HG03139 (cell line): ENCODE data around the gene CRCP.
A peak's percentile ranks its signal among the peaks of the same experiment; 100 is the strongest.
"Not testable (repeated sequence)": the region's sequence is repeated elsewhere in the genome, so short reads cannot be mapped to it uniquely, and the experiment has no call there.

Experiments
- ATAC-seq: cut with Tn5 transposase; IDR thresholded peaks from one replicate; pipeline ENCODE4 v1.9.1; 2021; ENCODE audit not compliant: unreplicated experiment

The CRCP gene

DNA sequence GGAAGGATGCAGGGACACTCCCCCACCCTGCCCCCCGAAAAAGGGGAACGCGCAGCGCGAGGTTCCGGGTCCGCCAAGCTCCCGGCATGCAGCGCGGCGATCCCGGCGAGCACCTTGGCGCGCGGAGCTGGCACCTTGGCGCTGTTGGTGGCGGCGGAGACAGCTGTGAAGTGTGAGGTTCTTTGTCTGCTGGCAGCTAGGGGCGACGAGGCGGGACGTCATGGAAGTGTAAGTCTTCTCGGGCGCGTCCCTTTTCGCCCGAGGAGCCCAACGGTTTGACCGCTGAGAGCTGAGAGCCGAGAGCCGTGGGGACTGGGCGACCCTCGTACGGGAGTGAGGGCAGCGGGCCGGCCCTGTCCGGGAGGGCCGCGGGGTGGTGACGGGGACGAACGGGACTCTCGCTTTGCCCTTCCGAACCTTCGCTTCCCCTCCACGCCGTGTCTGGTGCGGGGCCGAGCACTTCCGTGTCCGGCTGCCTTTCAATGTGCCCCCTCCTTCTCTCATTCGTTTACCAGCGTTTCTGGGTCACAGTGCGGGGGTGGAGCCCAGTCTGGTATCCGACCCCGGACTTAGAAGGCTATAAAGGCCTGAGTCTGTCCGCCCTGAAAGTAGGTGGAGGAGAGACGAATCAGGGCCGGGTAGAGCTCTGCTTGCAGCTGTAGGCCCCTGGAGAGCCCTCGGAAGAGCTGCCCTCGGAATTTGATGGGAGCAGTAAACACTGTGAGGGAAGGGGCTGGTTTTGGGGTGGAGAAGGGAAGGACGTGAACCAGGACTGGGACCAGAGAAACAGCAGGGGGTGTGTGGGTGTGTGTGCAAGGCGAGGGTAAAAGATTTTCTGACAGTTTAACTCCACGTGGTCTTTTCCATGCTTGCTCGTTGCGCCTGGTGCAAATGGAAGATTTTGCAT is at the start of gene CRCP:
Gene CRCP (plus strand): TSS at position 105 of the 907 bp plus-strand sequence. CDS start 116 bp downstream, at position 221.
- peak; percentile 92 for ATAC-seq

DNA sequence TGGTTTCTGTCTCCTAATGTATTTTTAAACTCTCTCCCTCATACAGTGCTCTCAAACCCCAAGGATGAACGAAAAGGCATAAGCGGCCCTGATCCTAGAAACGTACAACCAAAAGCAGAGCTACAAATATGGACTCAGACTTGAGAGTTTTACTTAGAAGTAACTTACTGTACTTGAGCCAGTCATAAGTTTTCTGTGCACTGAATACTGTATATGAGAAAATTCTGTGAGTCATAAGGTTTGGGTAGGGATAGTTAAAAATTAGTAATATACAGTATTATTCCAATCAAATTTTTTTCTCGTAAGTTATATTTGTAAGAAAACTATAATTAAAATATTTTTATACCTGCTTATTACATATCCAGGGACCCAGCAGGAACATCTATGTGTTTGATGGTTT is 44.9 kb upstream of the CRCP start:
- no peak for ATAC-seq

DNA sequence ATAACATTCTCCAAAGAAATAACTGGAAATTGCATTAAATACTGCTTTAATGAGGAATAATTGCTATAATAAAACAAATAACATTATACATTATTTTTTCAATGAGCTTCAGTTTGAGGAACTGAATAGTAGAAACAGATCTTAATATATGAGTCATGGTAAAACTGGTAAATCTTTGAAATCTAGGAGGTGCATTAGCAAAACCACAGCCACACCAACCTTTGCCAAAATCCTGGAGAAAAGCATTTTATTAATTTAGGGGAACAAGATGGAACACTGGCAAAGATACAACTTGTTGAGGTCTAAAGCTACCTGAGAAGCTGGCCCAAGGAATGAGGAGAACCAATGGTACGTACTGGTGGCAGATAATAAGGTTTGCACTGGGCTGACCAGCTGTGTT is 44.4 kb upstream of the CRCP start:
- ATAC-seq = no peak

DNA sequence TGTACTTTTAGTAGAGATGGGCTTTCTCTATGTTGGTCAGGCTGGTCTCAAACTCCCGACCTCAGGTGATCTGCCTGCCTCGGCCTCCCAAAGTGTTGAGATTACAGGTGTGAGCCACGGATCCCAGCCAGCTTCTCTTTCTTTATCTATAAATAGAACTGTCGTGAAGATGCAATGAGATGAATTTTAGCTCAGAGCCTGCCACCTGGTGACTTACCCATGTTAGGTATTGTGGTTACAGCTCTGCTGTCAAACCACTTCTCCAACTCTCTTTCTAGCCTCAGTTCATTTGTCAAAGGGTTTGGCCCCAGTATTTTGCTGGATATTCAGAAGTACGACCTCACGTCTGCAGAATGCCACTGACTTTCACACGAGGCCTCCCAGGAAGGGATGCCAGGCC is 42.4 kb upstream of the CRCP start:
- not testable (repeated sequence) for ATAC-seq

DNA sequence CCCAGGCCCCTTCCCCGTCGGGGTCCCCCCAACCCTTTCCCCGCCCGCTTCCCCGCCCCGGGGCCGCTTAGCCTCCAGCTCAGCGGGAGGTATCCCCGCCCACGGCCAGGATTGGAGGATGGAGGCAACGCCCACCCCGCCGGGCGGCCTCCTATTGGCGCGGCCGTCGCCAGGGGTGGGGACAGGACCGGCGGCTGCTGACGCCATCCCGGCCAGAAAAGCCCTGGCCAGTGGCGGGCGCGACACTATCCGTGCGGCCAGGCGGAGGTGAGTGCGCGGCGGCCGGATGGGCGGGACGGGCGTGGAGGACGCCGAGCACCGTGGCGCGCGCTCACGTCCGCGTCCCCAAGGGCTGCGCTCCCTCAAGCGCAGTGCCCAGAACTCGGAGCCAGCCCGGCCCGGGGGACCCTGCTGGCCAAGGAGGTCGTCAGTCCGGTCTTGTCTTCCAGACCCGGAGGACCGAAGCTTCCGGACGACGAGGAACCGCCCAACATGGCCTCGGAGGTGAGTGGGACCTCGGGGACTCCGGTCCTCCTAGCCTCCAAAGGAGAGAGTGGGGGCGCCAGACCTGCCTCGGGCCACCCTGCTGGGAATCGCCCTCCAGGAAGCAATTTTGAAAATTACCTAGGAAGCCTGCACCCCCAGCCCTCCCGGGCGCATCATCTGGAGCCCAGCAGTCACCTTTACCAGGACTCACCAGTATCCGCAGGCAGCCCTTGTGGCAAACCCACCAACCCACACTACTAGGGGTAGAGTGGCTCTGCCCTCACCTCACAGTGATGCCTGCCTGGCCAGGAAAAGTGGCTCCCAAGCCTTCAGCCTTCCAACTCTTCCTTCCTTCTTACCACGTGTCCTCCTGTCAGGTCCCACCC is 38.8 kb upstream of the CRCP start, which contains the start of gene ASL:
Gene ASL (plus strand): TSS at position 230 of the 872 bp plus-strand sequence. CDS start 263 bp downstream, at position 493.
- ATAC-seq = peak; percentile 97

DNA sequence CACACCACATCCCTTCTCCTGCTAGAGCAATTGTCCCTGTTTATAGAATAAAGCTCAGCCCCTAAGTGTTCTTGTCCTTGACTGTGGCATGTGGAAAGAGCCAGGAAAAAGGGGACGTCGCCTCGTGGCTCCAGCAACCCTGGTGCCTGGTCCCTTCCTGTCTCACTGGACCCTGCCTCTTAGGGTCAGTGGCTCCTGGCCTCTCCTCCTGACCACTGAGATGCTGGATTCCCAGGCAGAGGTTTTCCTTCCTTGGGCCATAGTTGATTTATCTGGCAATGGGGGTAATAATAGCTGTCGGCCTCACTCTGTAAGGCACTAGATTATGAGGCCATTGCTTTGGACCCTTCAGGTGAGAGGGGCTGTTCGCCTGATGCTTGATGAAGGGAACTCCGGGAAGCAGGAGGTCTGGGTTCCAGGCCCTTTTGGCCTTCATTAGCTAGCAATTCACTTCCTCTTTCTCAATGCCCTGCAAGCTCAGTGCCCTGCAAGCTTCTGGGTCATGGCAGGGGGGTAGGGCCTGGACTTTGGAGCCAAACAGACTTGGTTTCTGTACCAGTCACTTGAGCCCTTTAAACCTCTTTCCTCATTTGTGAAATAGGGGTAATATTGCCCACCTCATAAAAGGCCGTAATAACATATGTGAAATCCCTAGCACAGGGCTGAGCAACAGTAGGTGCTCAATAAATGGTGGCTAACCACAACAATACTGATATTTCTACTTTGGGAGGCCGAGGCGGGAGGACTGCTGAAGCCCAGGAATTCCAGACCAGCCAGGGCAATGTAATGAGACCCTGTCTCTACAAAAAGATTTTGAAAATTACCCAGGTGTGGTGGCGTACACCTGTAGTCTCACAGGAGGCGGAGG is 38.0 kb upstream of the CRCP start:
- no peak for ATAC-seq

DNA sequence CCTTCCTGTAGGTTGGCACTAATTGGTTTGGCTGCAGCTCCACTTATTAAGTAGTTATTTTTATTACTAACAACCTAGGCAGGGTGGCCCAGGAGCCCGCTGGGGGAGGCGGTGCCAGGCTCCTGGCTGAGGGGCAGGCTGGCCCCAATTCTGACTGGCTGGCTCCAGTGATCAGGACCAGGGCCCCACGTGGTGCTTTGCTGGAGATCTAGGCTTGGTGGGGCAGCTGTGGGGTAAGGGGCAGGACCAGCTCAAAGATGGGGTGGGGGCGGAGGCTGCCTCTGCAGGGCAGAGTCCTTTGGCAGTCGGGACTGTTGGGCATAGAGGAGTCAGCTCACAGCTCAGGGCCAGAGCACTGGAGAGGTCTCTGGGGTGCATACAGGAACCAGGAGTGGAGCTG is 36.6 kb upstream of the CRCP start:
- ATAC-seq = no peak

DNA sequence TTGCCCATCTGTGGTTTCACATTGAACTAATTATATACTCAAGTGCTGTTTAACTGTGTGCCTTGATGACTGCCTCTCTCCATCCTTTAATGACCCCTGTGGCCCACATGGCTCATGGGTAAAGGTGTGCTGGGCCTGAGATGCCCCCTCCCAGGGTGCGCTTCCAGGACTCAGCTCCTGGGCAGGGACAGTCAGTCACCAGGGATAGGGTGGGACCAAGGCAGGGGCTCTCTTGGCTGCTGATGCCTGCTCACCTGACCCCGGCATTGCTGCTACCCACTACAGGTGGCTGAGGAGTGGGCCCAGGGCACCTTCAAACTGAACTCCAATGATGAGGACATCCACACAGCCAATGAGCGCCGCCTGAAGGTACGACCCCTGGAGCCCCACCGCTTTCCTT is 32.6 kb upstream of the CRCP start:
- no peak for ATAC-seq

DNA sequence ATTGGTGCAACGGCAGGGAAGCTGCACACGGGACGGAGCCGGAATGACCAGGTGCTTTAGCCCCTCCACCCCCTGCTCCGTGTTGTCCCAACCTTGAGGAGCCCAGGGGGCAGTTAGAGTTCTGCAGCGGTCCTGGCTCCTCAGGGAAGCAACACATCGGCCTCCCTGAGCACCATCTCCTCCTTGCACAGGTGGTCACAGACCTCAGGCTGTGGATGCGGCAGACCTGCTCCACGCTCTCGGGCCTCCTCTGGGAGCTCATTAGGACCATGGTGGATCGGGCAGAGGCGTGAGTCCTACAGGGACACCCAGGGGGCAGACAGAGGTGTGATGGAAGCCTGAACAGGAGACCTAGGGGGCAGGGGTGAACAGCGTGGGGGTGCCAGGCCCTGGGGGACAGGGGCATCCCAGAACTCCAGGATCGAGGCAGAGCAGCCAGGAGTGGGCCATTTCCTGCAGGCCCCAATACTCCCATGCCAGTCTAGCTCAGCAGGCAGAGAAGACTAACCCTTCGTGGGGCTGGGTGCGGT is 31.7 kb upstream of the CRCP start:
- ATAC-seq = no peak

DNA sequence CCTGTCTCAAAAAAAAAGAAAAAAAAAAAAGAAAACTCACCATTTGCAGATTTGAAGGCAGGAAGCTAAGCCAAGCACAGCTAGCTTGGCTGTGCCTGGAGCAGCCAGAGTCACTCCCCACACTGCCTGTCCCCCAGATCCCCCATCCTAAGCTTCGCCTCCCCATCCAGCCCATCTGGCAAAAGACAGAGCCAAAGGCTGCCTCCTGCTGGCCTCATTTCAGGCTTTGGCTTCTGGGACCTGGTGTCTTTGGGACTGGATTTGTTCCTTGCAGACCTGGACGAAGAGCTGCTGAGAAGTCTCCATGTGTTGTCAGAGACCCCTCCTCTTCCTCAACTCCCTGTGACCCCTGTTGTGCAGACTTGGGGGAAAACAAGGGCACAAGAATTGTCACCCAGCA is 31.0 kb upstream of the CRCP start:
- no peak for ATAC-seq

DNA sequence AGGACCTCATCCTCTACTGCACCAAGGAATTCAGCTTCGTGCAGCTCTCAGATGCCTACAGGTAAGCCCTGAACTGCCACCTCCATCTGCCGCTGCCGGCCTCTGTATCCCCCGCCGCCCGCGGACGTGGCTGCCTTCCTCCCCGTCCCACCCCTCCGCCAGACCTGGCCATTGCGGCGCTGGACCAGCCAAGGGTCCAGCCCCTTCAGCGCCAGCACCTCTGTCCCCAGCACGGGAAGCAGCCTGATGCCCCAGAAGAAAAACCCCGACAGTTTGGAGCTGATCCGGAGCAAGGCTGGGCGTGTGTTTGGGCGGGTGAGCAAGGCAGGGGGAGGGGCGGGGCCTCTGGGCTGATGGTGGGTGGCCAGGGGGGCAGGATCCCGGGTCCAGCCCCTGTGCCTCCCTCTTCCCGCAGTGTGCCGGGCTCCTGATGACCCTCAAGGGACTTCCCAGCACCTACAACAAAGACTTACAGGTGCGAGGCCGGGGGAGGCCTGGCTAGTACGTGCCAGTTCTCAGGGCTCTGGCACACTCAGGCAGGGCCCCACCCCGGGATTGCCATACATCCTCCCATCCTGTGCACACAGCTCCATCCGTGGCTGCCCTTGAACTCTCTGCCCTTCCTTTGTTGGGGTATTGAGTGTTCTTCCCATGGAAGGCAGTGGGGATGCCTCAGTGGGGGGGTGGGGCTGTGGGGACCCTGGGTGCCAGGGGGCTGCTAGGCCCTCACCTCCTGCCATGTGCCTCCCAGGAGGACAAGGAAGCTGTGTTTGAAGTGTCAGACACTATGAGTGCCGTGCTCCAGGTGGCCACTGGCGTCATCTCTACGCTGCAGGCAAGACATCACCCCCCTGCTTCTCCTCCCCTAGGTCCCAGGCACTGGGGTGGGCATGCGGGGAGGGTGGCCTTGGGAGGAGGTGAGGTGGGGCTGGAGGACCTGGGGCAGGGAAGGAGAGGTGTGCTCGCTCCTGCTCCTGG is 25.5 kb upstream of the CRCP start:
- ATAC-seq = no peak

DNA sequence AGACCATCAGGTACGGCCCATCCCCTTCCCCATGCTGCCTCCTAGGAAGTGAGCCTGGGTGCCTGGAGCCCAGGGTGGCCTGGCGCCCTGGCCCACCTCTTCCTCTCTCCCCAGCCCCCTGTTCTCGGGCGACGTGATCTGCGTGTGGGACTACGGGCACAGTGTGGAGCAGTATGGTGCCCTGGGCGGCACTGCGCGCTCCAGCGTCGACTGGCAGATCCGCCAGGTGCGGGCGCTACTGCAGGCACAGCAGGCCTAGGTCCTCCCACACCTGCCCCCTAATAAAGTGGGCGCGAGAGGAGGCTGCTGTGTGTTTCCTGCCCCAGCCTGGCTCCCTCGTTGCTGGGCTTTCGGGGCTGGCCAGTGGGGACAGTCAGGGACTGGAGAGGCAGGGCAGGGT is 22.0 kb upstream of the CRCP start:
- ATAC-seq = no peak

DNA sequence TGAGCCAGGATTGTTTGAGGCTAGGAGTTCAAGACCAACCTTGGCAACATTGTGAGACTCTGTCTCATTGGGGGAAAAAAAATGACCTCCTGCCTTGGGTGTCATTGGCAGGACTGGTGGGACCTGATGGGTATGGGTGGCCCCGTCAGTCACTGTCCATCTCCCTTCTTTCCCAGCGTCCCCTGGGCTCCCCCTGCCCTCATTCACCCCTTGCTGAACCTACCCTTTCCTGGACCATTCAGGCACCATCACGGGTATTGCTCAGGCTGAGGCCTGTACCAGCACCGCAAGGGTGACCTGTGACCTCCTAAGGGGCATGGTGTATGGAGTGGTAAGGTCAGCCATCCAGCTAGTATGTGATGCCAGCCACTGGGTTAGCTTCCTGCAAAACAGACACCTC is 19.6 kb upstream of the CRCP start:
- ATAC-seq = no peak

DNA sequence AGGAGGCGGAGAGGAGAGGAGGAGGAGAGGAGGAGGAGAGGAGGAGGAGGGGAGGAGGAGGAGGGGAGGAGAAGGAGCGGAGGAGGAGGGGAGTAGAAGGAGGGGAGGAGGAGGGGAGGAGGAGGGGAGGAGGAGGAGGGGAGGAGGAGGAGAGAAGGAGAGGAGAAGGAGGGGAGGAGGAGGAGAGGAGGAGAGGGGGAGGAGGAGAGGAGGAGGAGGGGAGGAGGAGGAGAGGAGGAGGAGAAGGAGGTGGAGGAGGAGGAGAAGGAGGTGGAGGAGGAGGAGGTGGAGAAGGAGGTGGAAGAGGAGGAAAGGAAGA is 15.5 kb upstream of the CRCP start:
- no peak for ATAC-seq

DNA sequence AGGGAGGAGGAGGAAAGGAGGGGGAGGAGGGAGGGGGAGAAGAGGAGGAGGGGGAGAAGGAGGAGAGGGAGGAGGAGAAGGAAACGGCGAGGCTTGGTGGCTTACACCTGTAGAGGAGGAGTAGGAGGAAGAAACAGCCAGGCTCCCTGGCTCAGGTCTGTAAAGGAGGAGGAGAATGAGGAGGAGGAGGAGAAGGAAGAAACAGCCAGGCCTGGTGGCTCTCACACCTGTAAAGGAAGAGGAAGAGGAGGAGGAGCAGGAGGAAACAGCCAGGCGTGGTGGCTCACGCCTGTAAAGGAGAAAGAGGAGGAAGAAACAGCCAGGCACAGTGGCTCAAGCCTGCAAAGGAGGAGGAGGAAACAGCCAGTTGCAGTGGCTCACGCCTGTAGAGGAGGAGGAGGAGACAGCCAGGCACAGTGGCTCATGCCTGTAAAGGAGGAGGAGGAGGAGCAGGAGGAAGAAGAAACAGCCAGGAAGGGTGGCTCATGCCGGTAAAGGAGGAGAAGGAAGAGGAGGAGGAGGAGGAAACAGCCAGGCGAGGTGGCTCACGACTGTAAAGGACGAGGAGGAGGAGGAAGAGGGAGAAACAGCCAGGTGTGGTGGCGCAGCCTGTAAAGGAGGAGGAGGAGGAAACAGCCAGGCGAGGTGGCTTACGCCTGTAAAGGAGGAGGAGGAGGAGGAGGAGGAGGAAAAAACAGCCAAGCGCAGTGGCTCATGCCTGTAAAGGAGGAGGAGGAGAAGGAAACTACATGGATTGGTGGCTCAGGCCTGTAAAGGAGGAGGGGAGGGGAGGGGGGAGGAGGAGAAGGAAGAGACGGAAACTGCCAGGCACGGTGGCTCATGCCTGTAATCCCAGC is 14.9 kb upstream of the CRCP start:
- peak; percentile 67 for ATAC-seq

DNA sequence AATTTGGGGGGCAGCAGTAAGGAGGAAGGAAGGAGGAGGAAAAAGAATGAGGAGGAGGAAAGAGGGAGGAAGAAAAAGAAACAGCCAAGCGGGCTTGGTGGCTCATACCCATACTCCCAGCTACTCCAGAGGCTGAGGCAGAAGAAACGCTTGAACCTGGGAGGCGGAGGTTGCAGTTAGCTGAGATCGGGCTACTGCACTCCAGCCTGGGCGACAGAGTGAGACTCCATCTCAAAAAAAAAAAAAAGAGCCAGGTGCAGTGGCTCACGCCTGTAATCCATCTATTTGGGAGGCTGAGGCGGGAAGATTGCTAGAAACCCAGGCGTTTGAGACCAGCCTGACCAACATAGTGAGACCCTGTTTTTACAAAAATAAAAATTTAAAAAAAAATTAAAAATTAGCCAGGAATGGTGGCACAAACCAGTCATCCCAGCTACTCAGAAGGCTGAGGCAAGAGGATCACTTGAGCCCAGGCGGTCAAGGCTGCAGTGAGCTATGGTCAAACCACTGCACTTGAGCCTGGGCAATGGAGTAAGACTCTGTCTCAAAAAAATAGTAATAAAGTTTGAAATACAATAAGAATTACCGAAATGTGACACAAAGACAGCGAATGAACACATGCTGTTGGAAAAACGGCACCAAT is 14.1 kb upstream of the CRCP start:
- no peak for ATAC-seq

DNA sequence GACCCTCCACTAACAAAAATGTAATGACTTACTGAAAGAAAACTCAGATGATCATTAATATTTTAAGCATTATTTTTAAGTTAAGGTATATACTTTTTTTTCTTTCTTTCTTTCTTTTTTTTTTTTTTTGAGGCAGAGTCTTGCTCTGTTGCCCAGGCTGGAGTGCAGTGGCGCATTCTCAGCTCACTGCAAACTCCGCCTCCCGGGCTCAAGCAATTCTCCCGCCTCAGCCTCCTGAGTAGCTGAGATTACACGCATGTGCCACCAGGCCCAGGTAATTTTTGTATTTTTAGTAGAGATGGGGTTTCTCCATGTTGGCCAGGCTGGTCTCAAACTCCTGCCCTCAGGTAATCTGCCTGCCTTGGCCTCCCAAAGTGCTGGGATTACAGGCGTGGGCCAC is 12.5 kb upstream of the CRCP start:
- ATAC-seq = not testable (repeated sequence)

DNA sequence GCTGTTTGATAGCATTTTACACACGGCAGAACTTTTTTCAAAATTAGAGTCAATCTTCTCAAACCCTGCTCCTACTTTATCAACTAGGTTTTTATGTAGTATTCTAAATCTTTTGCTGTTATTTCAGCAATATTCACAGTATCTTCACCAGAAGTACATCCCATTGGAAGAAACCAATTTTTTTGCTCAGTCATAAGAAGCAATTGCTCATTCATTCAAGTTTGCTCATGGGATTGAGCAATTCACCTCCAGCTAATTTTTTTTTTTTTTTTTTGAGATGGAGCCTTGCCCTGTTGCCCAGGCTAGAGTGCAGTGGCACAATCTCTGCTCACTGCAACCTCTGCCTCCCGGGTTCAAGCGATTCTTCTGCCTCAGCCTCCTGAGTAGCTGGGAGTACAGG is 10.7 kb upstream of the CRCP start:
- ATAC-seq = not testable (repeated sequence)
